Right kidney (tissue), 1 donor: Measurements from ENCODE around the gene ZBTB43.
A peak's percentile ranks its signal among the peaks of the same experiment; 100 is the strongest.

Experiments
- DNase-seq: peaks from one replicate; pipeline ENCODE4 v3.0.0-alpha.2; 2016

The ZBTB43 gene

DNA sequence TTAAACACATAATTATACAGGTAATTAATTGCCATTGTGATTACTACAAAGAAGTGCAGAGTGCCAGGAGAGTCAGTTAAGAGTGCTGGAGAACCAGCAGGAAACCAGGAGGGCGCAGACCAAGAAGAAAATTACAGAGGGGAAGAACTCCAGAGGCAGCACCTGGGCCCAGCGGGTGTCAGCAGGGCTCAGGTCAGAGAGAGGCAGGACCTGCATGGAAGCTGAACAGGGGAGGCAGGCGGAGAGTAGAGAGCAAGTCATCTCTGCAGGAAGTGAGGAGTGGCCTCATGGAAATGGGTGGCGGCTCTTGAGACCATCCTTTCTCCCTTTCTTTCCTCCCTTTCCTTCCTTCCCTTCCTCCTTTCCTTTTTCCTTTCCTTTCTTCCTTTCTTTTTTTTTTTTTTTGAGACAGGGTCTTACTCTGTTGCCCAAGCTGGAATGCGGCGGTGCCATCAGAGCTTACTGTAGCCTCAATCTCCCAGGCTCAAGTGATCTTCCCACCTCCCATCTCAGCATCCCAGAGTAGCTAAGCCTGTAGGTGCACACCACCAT is 51.6 kb downstream of the ZBTB43 start:
- DNase-seq: no peak

DNA sequence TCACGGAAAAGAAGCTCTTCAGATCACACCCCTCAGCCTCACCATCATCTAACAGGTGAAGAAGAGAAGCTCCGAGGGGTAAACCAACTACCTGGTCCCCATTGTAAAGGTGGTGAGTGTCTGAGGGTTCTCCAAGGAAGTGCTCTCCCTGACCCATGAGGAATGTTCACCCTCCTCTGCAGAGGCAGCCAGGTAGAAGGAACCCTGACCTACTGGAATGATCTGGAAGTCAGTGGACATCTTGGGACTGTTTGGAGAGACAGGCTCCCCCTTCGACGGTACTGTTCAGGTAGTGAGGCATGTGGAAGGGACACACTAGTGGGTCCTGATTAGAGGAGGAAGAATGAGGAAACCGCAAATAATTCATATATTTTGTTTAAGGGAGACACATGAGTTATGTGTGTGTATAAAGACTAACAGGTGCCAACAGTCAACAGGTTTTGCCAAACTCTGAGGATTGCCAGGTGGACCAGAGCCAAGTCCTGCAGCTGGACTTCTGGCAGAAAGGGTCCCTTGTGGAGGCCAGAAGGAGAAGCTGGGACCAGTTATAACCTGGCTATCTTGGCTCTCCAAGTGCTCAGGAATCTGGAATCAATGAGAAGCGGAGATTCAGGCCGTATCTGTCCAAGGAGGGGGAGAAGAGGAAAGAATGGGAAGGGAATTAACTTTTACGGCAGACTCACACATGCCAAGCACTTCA is 52.6 kb downstream of the ZBTB43 start:
- no peak for DNase-seq

DNA sequence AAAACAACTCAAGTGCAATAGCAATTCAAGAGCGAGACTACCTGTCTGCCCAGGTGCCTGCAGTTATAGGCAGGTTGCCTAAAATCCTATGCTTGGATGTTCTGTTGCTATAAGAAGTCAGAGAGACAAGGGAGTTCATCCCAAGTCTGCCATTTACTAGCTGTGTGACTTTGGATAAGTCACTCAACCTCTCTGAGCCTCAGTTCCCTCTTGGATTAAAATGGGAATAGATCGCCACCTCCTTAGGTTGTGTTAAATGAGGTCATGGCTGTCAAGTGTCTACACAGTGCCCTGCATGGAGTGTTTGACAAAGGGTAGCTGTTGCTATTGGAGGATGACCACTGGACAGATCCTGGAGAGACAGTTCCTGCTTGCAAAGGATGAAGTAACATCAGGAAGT is 54.3 kb downstream of the ZBTB43 start:
- DNase-seq: no peak

DNA sequence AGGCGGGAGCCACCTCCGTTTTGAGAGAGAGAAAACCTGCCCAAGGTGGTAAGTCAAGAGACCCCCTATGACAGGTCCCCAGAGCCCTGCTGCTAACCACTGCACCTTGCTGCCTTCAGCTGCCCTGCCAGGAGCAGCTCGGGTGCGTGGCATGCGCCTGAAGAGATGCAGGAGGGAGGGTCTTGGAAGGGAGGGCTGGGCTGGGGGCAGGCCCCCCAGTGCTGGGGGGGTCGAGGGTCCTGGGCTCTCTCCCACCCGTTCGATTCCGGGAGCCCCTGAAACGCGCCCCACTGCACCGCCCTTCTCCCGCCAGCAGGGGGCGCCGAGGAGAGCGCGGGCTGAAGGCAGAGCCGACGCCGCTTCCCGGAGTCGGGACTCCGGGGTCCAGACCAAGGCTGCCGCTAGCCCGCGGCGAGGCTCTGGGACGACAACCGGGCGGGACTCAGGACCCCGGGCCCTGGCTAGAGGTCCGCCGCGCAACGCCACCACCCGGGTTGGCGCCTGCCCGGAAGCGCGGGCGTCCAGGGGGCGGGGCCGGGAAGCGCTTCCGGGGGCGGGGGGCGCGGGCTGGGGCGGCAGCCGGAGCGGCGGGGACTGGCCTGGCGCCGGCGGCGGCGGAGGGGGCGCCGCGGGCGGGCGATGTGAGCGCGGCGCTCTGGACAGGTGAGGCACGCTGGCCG is 55.4 kb downstream of the ZBTB43 start, which contains the start of gene ZBTB34:
ZBTB34 (plus strand) TSS at position 563 of the 680 bp plus-strand sequence. CDS start 18,761 bp downstream, outside the sequence.
- peak; percentile 92 for DNase-seq

DNA sequence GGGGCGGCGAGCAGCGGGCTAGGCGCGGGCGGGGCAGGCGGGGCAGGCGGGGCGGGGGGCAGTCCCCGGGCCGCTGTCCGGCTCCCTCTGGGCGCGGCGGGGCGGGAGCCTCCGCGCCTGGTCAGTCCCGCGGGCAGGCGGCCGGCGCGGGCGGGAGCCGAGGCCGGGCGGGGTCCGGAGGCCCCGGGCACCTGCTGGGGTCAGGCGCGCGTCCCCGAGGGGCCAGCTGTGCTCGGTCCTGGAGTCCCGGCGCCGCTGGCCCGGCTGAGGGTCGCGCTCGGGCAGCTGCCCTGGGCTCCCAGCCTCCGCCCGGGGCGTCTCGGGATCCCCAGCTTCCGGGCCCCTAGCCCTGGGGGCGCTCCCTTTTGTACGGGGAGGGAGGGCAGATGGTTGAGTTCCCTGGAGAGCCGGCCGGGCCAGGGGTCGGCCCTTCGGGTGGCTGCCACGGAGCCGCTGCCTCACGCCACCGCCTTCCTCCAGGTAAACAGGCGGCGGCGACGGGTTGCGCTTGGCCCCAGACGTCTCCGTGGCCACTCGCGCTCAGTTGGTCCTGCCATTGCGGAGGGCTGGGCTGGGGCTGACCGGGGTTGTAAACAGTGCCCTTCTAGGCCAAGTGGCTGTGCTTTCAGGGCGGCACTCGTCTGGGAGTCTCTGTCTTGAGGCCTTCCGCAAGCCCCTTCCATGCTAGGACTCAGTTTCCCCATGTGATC is 56.1 kb downstream of the ZBTB43 start:
- peak; percentile 70 for DNase-seq

DNA sequence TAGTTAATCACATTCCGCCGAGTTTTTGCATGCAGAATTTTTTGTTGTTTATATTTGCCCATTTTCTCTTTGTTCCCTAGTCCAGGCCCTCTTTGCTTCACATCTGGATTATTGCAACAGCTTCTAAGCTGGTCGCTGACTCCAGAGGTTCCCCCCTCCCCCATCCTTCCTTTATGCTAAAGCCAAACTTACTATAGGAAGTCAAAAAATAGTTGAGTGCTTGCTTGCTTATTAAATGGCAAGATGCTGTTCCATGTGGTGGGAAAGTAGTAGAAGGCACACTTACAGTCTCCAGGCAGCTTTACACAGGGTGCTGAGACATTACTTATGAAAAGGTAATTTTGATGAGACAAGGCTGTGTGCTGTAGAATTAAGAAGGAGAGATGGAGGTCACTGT is 56.9 kb downstream of the ZBTB43 start:
- DNase-seq: no peak

DNA sequence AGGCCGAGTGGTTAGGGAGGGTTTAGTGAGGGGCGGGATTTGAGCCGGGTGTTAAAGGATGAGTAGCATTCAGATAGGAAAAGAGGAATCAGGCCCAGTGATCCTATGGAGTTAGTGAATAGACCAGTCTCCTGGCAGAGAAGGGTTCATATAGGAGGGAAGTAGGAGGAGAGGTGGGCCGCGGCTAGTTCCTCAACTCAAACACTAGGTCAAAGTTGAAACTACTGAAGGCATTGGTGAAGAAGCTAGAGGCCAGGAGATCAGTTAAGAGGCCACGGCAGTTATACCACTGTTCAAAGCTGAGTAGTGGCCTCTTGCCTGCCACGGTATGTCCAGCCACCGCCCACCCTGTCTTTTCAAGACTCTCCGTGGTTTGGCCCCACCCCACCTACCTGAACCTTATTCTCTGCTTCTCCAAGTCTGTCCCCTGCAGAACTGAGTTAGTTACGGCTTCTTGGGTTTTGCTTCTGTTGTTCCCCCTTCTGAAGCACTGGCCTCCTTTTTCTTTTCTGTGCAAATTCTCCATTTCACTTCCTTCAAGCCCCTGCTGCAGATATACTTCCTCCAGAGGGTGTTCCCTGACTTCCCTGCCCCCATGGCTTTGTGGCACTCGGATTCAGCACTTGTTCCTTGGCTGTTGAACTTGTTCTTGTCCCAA is 57.4 kb downstream of the ZBTB43 start:
- DNase-seq: no peak

DNA sequence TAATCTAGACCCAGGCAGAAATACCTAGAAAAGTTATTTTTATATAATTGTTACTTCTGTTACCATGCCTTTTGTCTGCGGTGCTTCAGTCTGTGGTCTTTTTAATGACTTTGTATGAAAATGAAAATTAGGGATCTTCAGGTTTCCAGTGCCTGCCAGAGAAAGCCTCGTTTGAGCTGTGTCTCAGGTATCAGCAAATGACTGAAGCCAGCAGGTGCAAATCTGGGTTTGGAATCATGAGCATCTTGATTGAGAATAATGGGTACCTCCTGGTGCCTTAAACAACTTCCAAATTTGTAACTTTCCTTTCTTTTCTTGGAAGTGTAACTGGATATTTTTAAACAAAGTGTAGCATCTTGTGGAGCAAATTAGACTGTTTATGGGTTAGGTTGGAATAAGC is 59.9 kb downstream of the ZBTB43 start:
- DNase-seq: no peak

DNA sequence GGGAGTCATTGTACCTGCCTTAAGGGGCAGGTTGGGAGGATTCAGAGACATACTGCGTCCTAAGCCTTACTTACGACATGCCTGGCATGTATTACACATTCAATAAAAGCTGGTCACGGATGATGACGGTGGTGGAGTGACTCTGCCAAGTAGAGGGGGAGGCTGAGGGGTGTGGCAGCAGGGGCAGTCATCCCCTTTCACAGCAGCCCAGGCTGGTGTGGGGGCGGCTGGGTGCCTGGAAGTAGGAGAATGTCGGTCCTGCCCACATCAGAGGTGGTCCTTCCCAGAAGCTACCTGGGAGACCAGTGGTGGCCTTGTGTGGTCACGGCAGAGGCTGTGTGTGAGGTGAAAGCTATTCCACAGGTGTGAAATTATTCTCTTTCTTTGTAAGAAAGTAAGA is 64.5 kb downstream of the ZBTB43 start:
- DNase-seq: no peak

DNA sequence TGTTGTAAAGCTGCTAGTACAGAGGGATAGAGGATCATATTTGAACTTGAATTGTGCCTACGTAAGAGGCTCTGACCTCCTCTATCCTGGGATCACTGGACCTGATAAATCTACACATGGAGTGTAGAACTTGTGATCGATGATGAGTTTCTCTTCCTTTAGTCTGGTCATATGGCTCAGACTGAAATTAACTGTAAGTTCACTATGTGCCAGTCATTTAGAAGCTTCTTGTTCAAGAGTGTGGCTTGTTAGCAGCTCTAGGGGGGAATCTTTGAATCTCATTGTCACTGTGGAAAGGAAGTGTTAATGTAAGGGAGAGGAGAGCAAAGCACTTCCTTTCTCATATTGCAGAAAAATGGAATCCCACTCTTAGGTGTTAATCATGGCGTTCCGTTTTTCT is 67.7 kb downstream of the ZBTB43 start:
- no peak for DNase-seq

DNA sequence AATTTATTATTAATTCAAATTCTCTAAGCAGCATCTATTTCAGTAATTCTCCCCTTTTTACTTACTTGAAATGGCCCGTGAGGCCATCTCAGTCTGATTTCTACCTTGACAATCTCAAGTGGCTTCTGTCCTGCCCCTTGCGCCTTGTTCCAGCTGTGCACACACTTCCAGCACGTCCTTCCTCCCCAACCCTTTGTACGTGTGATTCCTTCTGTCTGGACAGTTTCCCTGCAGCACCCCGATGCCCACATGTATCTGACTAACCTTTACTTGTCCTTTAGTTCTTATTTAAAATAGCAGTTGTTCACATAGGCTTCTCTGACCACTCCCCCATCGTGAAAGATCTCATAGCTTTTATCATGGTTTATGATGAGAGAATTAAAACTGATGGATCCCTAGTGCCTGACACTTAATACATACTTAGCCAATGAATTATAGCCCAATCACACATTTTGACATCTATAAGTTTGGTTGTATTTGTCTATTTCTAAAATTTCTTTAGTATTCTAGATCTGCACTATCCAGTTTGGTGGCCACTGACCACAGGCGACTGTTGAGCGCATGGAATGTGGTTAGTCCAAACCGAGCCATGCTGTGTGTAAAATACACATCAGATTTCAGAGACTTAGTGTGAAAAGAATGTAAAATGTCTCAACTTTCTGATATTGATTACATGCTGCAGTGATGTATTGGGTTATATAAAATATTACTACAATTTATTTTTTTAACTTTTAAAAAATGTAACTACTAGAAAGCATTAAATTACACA is 69.9 kb downstream of the ZBTB43 start:
- DNase-seq: no peak

DNA sequence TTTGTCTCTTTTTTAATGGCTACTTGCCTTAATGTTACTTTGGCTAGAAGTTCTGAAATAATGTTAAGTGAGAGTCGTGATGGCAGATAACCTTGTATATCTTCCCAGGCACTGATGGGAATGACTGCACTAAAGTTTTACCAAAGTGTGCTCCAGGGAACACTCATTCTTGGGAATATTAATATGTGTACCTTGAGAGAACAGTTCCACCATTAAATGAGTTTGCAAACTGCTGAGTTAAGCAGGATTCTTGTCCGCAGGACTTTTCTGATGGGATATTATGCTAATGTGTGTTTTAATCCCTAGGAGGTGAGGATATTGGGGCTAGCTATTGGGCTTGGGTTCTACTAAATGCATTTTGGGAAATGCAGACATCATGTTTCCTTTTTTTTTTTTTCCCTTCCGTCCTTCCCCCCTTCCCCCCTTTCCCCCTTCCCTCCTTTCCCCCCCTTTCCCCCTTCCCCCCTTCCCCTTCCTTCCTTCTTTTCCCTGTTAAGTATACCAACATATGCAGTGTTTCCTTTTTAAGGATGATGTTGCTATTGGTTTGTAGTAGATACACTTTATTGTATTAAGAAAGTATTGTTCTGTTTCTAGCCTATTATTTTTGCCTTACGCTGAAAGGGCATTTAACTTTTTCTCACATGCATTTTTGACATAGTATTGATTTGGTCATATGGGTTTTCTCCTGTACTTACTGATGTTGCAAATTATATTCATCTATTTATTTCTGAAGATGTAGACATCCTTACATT is 71.1 kb downstream of the ZBTB43 start:
- no peak for DNase-seq

DNA sequence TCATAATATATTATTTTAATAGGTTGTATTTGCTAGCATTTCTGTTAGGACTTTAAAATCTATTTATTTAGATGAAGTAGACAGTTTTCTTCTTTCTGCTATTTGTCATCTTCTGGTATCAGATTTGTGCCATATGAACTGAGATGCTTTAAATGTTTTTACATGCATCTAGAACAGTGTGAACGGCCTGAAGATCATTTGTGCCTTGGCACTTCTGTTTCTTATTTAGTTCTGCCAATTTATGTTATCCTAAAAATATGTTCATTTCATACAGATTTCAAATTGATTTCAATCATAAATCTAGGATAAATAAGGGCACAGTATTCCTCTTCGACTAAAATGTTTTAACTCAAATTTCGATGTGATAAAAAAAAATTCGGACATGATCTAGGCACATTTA is 71.7 kb downstream of the ZBTB43 start:
- DNase-seq: no peak

DNA sequence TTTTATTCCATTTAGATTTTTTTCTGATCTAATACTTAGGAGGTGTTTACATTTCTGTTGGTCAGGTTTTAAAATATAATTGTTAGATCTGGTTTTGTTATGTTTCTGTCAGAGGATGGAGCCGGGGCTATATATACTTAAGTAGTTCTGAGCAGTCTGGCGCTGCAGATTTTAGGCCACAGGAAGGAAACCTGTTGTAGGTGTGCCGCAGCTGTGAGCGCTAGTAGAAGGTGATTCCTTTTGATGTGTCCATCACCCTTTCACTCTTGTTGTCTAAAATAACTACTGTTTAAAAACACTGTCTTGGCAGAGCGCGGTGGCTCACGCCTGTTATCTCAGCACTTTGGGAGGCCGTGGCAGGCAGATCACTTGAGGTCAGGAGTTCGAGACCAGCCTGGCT is 72.6 kb downstream of the ZBTB43 start:
- no peak for DNase-seq

DNA sequence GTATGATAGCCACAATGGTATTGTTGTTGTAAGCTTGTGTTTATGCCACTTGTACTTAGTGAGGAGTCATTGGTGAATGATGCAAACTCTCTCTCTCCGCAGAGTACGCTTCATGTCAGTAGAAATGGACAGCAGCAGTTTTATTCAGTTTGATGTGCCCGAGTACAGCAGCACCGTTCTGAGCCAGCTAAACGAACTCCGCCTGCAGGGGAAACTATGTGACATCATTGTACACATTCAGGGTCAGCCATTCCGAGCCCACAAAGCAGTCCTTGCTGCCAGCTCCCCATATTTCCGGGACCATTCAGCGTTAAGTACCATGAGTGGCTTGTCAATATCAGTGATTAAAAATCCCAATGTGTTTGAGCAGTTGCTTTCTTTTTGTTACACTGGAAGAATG is 74.4 kb downstream of the ZBTB43 start:
- DNase-seq: no peak

DNA sequence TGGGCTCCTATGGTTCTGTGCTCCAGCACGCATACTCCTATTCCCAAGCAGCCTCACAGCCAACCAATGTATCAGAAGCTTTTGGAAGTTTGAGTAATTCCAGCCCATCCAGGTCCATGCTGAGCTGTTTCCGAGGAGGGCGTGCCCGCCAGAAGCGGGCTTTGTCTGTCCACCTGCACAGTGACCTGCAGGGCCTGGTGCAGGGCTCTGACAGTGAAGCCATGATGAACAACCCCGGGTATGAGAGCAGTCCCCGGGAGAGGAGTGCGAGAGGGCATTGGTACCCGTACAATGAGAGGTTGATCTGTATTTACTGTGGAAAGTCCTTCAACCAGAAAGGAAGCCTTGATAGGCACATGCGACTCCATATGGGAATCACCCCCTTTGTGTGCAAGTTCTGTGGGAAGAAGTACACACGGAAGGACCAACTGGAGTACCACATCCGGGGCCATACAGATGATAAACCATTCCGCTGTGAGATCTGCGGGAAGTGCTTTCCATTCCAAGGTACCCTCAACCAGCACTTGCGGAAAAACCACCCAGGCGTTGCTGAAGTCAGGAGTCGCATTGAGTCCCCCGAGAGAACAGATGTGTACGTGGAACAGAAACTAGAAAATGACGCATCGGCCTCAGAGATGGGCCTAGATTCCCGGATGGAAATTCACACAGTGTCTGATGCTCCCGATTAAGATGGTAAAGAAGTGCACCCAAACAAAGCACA is 75.5 kb downstream of the ZBTB43 start:
- DNase-seq: no peak

DNA sequence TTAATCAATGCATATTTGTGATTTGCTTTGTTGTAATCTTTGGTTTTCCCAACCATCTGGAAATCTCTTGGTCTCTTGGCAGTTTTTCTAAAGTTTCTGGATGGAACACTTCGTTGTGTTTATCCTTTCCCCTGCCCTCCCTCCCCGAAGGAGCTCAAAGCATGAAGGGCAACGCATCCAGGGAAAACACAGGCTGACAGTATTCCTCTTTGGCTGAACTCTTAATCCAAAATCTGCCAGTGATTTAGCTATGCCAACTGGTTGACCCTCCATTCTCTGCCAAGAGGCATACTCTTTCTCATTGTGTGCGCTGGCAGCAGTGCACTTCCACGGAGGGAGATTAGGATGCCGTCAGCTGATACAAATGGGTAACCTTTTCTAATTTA is 76.1 kb downstream of the ZBTB43 start:
- no peak for DNase-seq

DNA sequence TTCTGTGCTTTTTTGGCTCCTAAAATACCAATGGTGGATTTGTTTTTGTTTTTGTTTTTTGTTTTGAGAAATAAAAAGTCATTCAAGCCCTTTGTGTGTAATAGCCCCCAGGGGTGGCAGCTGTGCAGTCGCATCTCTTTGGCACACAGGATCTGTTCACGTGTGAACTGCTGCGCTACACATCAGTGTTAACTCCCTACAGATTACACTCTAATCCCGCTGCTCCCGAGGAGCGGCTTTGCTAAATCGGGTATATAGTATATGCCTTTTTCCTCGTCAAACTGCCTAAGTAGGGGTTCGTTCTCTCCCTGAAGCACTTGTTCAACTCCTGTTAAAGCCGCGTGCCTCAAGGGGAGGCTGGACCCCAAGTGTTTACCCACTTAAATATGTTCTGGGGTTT is 77.9 kb downstream of the ZBTB43 start:
- DNase-seq: no peak

DNA sequence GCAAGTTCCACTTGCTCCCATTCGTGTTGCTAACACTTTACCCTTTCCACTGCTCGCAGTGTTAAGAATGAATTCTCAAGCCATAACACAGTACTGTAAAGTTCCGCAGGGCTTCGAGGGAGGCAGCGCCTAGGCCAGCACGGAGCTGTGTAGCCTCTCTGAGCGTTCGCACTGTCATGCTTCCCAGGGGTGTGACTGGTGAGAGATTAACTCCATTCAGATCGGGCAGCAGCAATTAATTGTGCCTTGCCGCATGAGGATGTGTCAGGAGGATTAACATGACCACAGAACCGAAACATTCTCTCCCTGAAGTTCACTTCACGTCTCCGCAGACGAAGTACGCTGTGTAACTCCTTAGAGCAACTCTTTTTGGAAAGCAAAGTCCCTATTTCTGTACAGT is 78.8 kb downstream of the ZBTB43 start:
- DNase-seq: no peak

DNA sequence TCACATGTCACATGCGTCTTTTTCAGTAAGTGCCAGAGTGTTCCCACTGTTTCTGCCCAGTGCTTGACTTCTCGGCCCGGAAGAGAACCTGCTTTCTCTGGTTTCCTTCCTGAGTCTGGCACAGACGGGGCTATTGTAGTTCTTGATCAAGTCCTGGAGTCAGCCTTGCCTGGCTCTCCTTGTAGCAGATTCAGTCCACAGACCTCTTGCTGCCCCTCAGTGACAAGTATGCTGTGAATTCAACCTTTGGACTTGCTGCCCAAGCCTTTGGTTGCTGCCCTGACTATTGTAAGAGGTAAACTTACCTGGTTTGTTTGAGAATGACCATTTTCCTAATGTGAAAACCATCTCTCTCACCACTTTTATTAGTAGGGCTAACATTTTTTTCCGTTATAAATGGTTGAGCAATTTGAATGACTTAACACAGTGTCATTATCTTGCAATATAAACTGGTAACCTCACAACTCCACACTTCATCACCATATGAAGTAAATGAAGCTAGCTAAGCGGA is 80.3 kb downstream of the ZBTB43 start:
- no peak for DNase-seq
